ENCODE data around the gene LAMA5.

The LAMA5 gene

DNA sequence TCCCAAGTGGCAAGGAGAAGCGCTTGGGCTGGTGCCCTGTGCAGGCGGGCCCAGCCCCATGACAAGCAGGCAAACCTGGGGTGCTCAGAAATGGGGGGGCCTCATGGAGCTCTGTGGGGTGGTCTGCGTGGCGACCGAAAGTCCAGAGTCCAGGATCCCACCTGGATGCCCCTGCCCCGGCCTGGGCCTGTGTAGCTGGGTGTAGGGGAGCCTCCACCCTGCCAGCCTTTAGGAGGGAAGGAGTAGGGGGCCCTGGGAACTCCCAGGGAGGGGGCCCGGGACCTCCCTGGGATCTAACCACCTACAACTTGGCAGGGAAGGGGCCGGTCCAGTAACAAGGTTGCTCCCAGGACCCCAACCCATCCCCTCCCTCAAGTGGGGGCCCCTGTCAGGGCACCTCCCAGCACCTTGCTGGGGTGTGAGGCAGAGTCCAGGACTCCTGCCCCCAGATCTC is 4.5 kb upstream of the LAMA5 start:
- Histone ChIP-seq H3K27ac (ENCODE audit: low read depth, low read length) (no peak overlapping the region), H4K20me1 (ENCODE audit: low read depth, low read length) (no peaks in the 10 kb centered on the region), H3K4me2 (ENCODE audit: low read depth, low read length, poor library complexity, severe bottlenecking) (no peak overlapping the region), H3K9me2 (replicated peaks; ENCODE audit: insufficient read depth, low read length) (no peaks in the 10 kb centered on the region), H3F3A (ENCODE audit: insufficient read depth) (no peaks in the 10 kb centered on the region), H3K36me3 (ENCODE audit: low read length) (no peaks in the 10 kb centered on the region), H3K79me2 (ENCODE audit: insufficient read depth, low read length) (no peaks in the 10 kb centered on the region), H3K4me3 (ENCODE audit: insufficient read depth, low read length, poor library complexity, severe bottlenecking) (no peak overlapping the region), H3K27me3 (ENCODE audit: low read length) (no peaks in the 10 kb centered on the region), H3K9ac (ENCODE audit: low read length) (no peak overlapping the region), H2AFZ (ENCODE audit: low read depth, low read length, severe bottlenecking) (no peak overlapping the region), H3K9me3 (ENCODE audit: insufficient read depth, low read length) (no peaks in the 10 kb centered on the region)
- no peak for TF ChIP-seq EZH2phosphoT487 (conservative IDR thresholded peaks at IDR 0.05; ENCODE audit: low read length)
- TF ChIP-seq, protein P1, sequence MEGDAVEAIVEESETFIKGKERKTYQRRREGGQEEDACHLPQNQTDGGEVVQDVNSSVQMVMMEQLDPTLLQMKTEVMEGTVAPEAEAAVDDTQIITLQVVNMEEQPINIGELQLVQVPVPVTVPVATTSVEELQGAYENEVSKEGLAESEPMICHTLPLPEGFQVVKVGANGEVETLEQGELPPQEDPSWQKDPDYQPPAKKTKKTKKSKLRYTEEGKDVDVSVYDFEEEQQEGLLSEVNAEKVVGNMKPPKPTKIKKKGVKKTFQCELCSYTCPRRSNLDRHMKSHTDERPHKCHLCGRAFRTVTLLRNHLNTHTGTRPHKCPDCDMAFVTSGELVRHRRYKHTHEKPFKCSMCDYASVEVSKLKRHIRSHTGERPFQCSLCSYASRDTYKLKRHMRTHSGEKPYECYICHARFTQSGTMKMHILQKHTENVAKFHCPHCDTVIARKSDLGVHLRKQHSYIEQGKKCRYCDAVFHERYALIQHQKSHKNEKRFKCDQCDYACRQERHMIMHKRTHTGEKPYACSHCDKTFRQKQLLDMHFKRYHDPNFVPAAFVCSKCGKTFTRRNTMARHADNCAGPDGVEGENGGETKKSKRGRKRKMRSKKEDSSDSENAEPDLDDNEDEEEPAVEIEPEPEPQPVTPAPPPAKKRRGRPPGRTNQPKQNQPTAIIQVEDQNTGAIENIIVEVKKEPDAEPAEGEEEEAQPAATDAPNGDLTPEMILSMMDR (IDR thresholded peaks at IDR 0.05; ENCODE audit: insufficient read depth, low read length, poor library complexity, severe bottlenecking): no peak

DNA sequence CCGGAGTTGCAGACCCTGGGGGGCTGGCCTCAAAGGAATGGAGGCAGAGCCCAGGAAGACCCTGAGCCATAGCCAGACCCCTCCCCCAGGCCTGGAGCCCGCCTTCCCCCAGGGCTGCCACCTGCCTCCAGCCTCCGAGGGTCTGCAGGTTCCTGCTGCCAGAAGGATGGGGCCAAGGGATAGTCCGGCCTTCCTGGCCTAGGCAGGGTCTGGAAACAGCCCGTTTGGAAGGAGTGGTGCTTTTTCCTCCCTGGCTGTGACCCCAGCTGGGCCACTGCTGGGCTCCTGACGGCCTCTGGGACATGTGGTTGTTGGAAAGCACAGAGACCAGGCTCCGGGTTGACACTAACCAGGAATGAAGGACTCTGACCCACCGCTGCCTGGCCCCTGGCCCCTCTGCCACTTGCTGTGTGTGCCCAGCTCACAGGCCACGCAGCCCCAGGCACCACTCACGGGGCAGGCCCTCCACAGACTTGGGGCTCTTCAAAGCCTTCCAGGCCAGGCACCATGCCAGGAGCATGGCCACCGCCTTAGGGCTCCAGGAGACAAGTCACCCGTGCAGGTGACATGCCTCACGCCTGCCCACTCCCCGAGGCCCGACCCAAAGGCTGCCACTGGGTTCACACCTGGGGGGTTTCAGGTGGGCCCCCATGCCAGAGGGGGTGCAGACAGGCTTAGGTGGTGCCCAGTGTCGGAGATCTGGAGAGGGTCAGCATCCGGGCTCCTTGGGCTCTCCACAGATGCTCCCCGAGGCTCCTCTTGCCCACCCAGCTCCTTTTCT is 3.9 kb upstream of the LAMA5 start:
- H3K9ac ChIP-seq (ENCODE audit: low read length): no peak overlapping the region
- H3K9me2 ChIP-seq (replicated peaks; ENCODE audit: insufficient read depth, low read length): no peaks in the 10 kb centered on the region
- no peaks in the 10 kb centered on the region for H3K27me3 ChIP-seq (ENCODE audit: low read length)
- no peak overlapping the region for H3K27ac ChIP-seq (ENCODE audit: low read depth, low read length)
- TF ChIP-seq EZH2phosphoT487 (conservative IDR thresholded peaks at IDR 0.05; ENCODE audit: low read length): no peak
- TF ChIP-seq, protein P1 (IDR thresholded peaks at IDR 0.05; ENCODE audit: insufficient read depth, low read length, poor library complexity, severe bottlenecking): no peak
- H4K20me1 ChIP-seq (ENCODE audit: low read depth, low read length): no peaks in the 10 kb centered on the region
- H3F3A ChIP-seq (ENCODE audit: insufficient read depth): no peaks in the 10 kb centered on the region
- no peak overlapping the region for H2AFZ ChIP-seq (ENCODE audit: low read depth, low read length, severe bottlenecking)
- H3K4me3 ChIP-seq (ENCODE audit: insufficient read depth, low read length, poor library complexity, severe bottlenecking): no peak overlapping the region
- H3K79me2 ChIP-seq (ENCODE audit: insufficient read depth, low read length): no peaks in the 10 kb centered on the region
- H3K4me2 ChIP-seq (ENCODE audit: low read depth, low read length, poor library complexity, severe bottlenecking): no peak overlapping the region
- H3K36me3 ChIP-seq (ENCODE audit: low read length): no peaks in the 10 kb centered on the region
- no peaks in the 10 kb centered on the region for H3K9me3 ChIP-seq (ENCODE audit: insufficient read depth, low read length)

DNA sequence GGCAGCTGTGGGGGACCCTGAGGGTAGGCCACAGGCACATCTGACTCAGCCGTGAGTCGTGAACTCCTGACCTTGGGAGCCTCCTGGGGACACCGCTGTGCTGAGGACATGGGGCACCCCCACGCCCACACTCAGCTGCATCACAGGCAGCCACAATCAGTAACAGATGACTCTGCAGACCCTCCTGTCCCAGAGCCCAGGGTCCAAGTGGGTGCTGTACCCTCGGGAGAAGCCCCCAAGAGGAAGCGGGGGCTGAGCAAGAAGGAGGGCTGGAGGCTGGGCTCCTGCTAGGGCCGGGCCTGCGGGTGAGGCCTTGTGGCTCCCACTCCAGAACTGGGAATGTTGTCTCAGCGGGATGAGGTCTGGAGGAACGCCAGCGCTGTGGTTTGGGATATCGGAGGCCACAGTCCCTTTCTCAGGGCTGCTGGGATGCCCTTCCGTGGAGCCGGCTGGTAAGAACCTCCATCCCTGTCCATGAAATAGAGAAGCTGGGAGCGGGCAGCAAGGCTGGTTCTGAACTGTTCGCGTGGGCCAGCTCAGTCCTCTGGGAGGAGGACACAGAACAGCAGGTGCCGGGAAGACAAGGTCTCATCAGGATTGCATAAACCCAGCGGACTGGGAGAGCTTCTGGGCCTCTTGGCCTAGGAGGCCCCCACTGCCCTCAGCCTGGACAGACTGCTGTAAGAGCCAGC is 3.1 kb upstream of the LAMA5 start:
- TF ChIP-seq, protein P1 (IDR thresholded peaks at IDR 0.05; ENCODE audit: insufficient read depth, low read length, poor library complexity, severe bottlenecking): no peak
- no peak for TF ChIP-seq EZH2phosphoT487 (conservative IDR thresholded peaks at IDR 0.05; ENCODE audit: low read length)
- Histone ChIP-seq H2AFZ (ENCODE audit: low read depth, low read length, severe bottlenecking) (no peak overlapping the region), H3K36me3 (ENCODE audit: low read length) (no peaks in the 10 kb centered on the region), H3F3A (ENCODE audit: insufficient read depth) (no peaks in the 10 kb centered on the region), H3K79me2 (ENCODE audit: insufficient read depth, low read length) (no peaks in the 10 kb centered on the region), H3K9me2 (replicated peaks; ENCODE audit: insufficient read depth, low read length) (no peaks in the 10 kb centered on the region), H3K27me3 (ENCODE audit: low read length) (no peaks in the 10 kb centered on the region), H3K4me2 (ENCODE audit: low read depth, low read length, poor library complexity, severe bottlenecking) (no peak overlapping the region), H4K20me1 (ENCODE audit: low read depth, low read length) (no peaks in the 10 kb centered on the region), H3K9ac (ENCODE audit: low read length) (no peak overlapping the region), H3K4me3 (ENCODE audit: insufficient read depth, low read length, poor library complexity, severe bottlenecking) (no peak overlapping the region), H3K9me3 (ENCODE audit: insufficient read depth, low read length) (no peaks in the 10 kb centered on the region), H3K27ac (ENCODE audit: low read depth, low read length) (no peak overlapping the region)

Measured in SU-DHL-6 (cell line).